Medulla oblongata (tissue), 1 donor: Measurements from ENCODE around the gene PPP6R3.

Experiments
- DNase-seq: peaks from one replicate; pipeline ENCODE4 v3.0.0-alpha.2; 2015; ENCODE audit errors: extremely low spot score

Gene PPP6R3

GRCh38 chr11:68495220-68495729, 34.7 kb downstream of the PPP6R3 start:
- DNase-seq: no peak

- no peak for DNase-seq
Measured at GRCh38 chr11:68495872-68496271, 35.3 kb downstream of the PPP6R3 start.

DNA sequence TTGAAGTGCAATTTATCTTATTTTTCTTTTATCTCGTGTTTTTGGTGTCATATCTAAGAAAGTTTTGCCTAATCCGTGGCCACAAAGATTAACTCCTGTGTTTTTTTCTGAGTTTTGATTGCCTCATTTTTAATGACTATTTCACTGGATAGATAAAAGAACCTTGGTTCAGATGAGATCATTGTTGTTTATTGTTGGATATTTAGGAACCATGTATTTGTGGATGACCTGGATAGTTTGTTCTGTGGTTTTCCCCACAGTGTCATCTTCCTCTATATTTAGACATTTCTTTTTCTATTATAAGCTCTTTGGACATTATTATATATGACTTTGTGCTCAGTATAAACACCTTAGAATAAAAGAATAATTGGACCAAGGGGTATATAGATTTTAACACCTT, 37.2 kb downstream of the PPP6R3 start:
- no peak for DNase-seq

GRCh38 chr11:68498321-68498720, 37.8 kb downstream of the PPP6R3 start:
- no peak for DNase-seq

- no peak for DNase-seq
Measured at GRCh38 chr11:68498903-68499883, 38.6 kb downstream of the PPP6R3 start.

DNA sequence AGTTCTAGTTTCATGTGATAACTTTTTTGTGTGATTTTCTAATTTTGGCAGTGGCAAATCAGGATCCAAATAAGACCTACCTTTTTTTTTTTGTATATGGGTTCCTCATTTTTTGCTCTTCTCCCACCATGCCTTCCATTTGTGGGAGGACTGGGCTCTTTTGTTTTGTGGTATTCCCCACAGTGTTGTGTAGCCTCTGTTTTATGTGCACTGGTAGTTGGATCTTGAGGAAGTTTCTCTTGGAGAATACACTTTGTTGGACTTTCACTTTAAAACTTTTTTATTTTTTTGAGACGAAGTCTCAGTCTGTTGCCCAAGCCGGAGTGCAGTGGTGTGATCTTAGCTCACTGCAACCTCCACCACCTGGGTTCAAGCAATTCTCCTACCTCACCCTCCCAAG, 39.7 kb downstream of the PPP6R3 start:
- DNase-seq: no peak

GRCh38 chr11:68501813-68502212, 41.3 kb downstream of the PPP6R3 start:
- DNase-seq: no peak

- no peak for DNase-seq
Measured at GRCh38 chr11:68503251-68503687, 42.7 kb downstream of the PPP6R3 start.

GRCh38 chr11:68503792-68504191, 43.2 kb downstream of the PPP6R3 start:
- DNase-seq: no peak

DNA sequence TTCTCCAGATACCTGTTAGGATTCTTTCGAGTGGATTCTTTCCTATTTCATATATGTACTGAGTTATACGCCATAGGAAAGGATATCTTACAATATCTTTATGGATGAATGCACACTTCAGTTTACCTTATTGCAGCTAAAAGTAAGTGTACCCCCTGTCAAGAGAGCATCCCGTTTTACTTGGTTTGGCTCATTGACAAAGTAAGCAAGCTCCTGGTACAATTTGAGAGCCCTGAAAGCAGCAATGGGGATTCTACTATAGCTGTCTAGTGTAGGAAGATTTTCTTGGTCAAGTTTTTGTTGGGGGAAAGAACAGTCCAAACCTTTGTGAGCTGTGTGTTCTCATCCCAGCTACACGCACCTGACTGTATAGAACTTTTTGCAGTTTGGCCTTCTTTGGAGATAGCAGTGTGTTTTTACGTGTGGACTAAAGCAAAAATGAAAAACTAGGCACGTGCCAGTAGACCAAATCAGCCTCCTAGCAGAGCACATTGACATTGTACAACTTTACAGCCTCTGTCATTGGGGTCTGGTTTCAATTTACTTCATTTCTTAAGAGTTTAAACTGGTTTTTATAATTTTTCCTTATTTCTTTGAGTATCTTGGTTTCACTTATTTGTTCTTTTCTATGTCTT, 44.0 kb downstream of the PPP6R3 start:
- no peak for DNase-seq

GRCh38 chr11:68505596-68505995, 45.0 kb downstream of the PPP6R3 start:
- no peak for DNase-seq

DNA sequence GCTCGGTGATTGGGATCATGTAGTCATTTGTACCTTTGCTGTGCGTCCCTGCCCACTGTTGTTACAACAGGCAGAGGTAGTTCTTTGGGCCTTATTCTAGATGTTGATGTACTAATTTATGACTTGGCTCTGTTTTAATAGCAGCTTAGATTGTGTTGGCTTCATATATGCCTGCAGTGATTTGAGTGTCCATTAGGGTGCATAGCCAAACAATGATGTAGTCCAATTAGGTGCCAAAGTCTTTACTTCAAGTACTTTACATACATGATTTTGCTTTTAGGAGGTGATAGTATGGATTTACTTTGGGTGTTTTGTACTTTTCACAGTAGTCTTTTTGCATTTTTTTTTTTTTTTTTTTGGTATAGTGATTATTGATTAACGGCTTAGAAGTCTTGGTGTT, 46.4 kb downstream of the PPP6R3 start:
- DNase-seq: no peak

GRCh38 chr11:68508425-68508824, 47.9 kb downstream of the PPP6R3 start:
- DNase-seq: no peak

- DNase-seq: no peak
Measured at GRCh38 chr11:68509066-68509465, 48.5 kb downstream of the PPP6R3 start.

GRCh38 chr11:68513930-68514487, 53.5 kb downstream of the PPP6R3 start:
- no peak for DNase-seq

GRCh38 chr11:68517121-68517741, 56.7 kb downstream of the PPP6R3 start:
- no peak for DNase-seq

DNA sequence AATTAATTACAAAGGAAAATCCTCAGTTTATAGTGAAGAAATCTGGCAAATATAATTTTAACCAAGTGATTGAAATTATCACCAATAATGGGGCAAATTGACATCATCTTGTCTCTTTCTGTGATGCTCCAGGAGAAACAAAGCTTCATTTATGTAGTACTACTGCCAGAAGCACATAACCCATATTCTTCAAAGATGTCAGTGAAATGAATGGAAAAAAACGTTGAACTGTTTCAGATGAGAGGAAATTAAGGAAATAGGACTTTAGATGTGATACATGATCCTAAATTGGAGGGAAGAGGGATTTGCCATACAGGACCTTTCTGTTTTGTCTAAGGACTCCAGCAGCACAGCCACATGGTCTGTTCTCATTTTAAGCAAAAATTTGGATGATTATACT, 57.6 kb downstream of the PPP6R3 start:
- DNase-seq: no peak

- no peak for DNase-seq
Measured at GRCh38 chr11:68521969-68522652, 61.6 kb downstream of the PPP6R3 start.

GRCh38 chr11:68523033-68523432, 62.5 kb downstream of the PPP6R3 start:
- DNase-seq: no peak

- no peak for DNase-seq
Measured at GRCh38 chr11:68523743-68524142, 63.2 kb downstream of the PPP6R3 start.

DNA sequence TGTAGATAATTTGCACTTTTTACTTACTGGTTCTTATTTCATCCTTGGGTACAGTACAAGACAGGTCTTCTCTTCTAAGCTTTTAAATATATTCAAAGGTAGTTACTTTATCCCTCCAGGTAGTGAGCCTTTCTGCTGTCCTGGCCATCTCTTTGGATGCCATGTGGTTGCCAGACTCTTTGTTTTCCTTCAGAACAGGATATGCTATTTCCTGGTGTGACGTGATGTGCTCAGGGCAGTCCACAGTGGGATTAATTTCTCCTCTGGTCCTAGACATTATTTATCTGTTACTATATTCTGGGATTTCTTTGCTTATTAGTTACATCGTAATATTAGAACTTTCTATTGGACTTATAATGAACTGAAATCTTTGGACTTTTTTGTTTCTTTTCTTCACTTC, 63.7 kb downstream of the PPP6R3 start:
- no peak for DNase-seq
